ENCODE measurements around the gene SQOR.
A peak's percentile ranks its signal among the peaks of the same experiment; 100 is the strongest.

SQOR gene

GRCh38 chr15:45634432-45635190 is at the start of gene SQOR:
TSS of gene SQOR (plus strand) at chr15:45635029. CDS start at chr15:45658924, 23,895 bp downstream.
- no peaks in the 10 kb centered on the region for H3K36me3 ChIP-seq (ENCODE audit: control insufficient read depth, low read length)
- H3K79me2 ChIP-seq (ENCODE audit: control insufficient read depth, low read length): no peaks in the 10 kb centered on the region
- TF ChIP-seq EZH2phosphoT487 (IDR thresholded peaks at IDR 0.05; ENCODE audit: borderline replicate concordance, low read length) (no peak), CTCF (IDR thresholded peaks at IDR 0.05; ENCODE audit: low read depth, low read length, poor library complexity, severe bottlenecking) (no peak)
- H3K4me3 ChIP-seq (ENCODE audit: low read length): peak within 1 kb of the TSS; percentile 77
- H3K4me1 ChIP-seq (ENCODE audit: control insufficient read depth, low read length): peaks cover 30% of the 10 kb centered on the region
- H3K9me2 ChIP-seq (replicated peaks; ENCODE audit: control insufficient read depth, low read length): no peaks in the 10 kb centered on the region; the same call in 1 of the 2 replicates
- no peak within 1 kb of the TSS for H3K27ac ChIP-seq (ENCODE audit: low read depth, low read length)
- peaks cover 13% of the 10 kb centered on the region for H3K27me3 ChIP-seq (ENCODE audit: control insufficient read depth, low read length)
- H4K20me1 ChIP-seq (ENCODE audit: control insufficient read depth, insufficient read depth, low read depth, low read length): no peaks in the 10 kb centered on the region
- no peaks in the 10 kb centered on the region for H3K9me3 ChIP-seq (ENCODE audit: control insufficient read depth, insufficient read depth, low read length)
- no peaks in the 10 kb centered on the region for H3F3A ChIP-seq (ENCODE audit: control insufficient read depth, insufficient read depth)
- H3K4me2 ChIP-seq (ENCODE audit: low read length): peak within 1 kb of the TSS; percentile 88

GRCh38 chr15:45585069-45585791 is 49.6 kb upstream of the SQOR start:
- peak overlapping the region; percentile 99 for H3K4me3 ChIP-seq (ENCODE audit: low read length)
- no peaks in the 10 kb centered on the region for H4K20me1 ChIP-seq (ENCODE audit: control insufficient read depth, insufficient read depth, low read depth, low read length)
- TF ChIP-seq EZH2phosphoT487 (IDR thresholded peaks at IDR 0.05; ENCODE audit: borderline replicate concordance, low read length): no peak
- no peak for TF ChIP-seq CTCF (IDR thresholded peaks at IDR 0.05; ENCODE audit: low read depth, low read length, poor library complexity, severe bottlenecking)
- H3K9me2 ChIP-seq (replicated peaks; ENCODE audit: control insufficient read depth, low read length): no peaks in the 10 kb centered on the region
- H3K36me3 ChIP-seq (ENCODE audit: control insufficient read depth, low read length): peaks cover 29% of the 10 kb centered on the region
- H3K4me1 ChIP-seq (ENCODE audit: control insufficient read depth, low read length): peaks cover 20% of the 10 kb centered on the region
- peak overlapping the region; percentile 91; the same call in 1 of the 2 replicates for H3K27ac ChIP-seq (ENCODE audit: low read depth, low read length)
- no peaks in the 10 kb centered on the region for H3K9me3 ChIP-seq (ENCODE audit: control insufficient read depth, insufficient read depth, low read length)
- peaks cover 49% of the 10 kb centered on the region for H3K79me2 ChIP-seq (ENCODE audit: control insufficient read depth, low read length)
- H3K4me2 ChIP-seq (ENCODE audit: low read length): peak overlapping the region; percentile 89
- H3K27me3 ChIP-seq (ENCODE audit: control insufficient read depth, low read length): no peaks in the 10 kb centered on the region; the same call in 1 of the 2 replicates
- peaks cover 25% of the 10 kb centered on the region for H3F3A ChIP-seq (ENCODE audit: control insufficient read depth, insufficient read depth)

GRCh38 chr15:45586125-45586524 is 48.7 kb upstream of the SQOR start:
- Histone ChIP-seq H3K9me3 (ENCODE audit: control insufficient read depth, insufficient read depth, low read length) (no peaks in the 10 kb centered on the region), H3K4me2 (ENCODE audit: low read length) (peak overlapping the region; percentile 89), H3K4me1 (ENCODE audit: control insufficient read depth, low read length) (peaks cover 27% of the 10 kb centered on the region), H3K9me2 (replicated peaks; ENCODE audit: control insufficient read depth, low read length) (no peaks in the 10 kb centered on the region), H3K36me3 (ENCODE audit: control insufficient read depth, low read length) (peaks cover 33% of the 10 kb centered on the region), H3K27ac (ENCODE audit: low read depth, low read length) (peak overlapping the region; percentile 91), H3K27me3 (ENCODE audit: control insufficient read depth, low read length) (no peaks in the 10 kb centered on the region; the same call in 1 of the 2 replicates), H4K20me1 (ENCODE audit: control insufficient read depth, insufficient read depth, low read depth, low read length) (no peaks in the 10 kb centered on the region), H3F3A (ENCODE audit: control insufficient read depth, insufficient read depth) (peaks cover 29% of the 10 kb centered on the region), H3K4me3 (ENCODE audit: low read length) (peak overlapping the region; percentile 99), H3K79me2 (ENCODE audit: control insufficient read depth, low read length) (peaks cover 58% of the 10 kb centered on the region)
- no peak for TF ChIP-seq CTCF (IDR thresholded peaks at IDR 0.05; ENCODE audit: low read depth, low read length, poor library complexity, severe bottlenecking)
- no peak for TF ChIP-seq EZH2phosphoT487 (IDR thresholded peaks at IDR 0.05; ENCODE audit: borderline replicate concordance, low read length)
